ENCODE measurements around the gene ECE1.
"Not testable (repeated sequence)": the region's sequence is repeated elsewhere in the genome, so short reads cannot be mapped to it uniquely, and the experiment has no call there.

Gene ECE1

DNA sequence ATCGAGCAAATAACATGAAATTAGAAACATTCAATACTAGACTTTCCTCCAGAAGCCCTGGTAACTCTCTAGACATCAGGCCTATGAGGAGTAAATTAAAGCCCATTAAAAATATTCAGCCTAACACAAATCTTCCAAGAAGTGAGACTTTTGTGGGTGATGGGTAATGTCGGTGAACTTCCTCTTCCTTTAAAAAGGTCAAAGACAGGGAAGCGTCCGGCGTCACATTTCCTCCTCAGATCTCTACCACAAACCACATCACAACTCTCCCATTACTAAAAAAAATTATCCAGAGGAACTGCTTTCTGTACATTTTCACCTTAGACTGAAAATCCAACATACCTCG, 115.0 kb downstream of the ECE1 start:
- no peak for DNase-seq

DNA sequence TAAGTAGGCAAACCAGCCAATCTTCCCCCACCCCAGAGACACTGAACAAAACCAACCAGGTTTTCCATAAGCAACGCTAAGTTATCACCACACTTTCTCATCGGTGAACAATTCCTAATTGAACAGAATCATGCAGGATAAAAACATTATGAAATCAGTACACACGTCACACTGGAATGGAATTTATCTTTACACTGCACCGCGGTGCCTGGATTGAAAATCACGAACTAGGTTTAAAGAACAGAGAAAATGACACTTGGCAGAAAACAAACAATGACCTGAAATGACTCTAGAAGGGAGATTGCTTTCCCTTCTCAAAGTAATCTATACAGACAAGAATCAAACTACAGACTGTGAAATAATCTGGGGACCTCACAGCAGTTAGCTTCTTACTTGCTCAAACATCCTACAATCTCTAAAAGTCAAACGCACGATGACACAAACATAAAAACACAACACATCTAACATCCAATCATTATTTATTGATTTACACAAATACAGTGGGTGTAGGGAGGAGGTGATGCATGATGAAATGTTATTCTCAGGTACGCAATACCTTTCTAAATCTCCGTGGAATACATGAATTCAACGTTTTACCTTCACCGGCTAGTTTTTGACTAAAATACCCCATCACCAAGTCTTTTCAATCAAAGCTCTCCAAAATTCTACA, 115.5 kb downstream of the ECE1 start:
- DNase-seq: no peak

DNA sequence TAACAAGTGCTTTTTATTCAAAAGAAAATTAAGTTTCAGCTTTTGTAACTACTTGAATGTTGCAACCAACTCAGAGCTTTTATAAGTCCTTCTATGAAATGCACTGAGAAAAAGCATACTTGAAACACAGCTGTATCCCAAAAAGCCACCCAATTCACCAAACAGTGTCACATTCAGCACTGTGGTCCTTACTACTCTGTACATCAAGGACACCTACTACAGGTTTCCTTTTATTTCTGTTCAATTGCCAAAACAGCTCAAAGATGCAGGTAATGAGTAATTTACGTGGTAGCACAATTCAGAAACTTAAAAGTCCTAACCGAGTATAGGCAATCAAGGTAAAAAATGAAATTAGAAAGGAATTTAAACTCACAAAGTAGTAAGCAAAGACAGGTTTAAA, 116.0 kb downstream of the ECE1 start:
- DNase-seq: no peak

DNA sequence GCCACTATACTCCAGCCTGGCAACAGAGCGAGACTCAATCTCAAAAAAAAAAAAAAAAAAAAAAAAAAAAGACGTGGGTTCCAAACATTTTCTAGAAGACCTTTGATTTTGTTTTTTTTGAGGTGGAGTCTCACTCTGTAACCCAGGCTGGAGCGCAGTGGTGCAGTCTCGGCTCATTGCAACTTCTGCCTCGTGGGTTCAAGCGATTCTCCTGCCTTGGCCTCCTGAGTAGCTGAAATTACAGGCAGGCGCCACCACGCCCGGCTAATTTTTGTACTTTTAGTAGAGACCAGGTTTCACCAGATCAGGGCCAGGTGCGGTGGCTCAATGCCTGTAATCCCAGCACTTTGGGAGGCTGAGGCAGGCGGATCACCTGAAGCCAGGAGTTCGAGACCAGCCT, 117.2 kb downstream of the ECE1 start:
- DNase-seq: not testable (repeated sequence)

DNA sequence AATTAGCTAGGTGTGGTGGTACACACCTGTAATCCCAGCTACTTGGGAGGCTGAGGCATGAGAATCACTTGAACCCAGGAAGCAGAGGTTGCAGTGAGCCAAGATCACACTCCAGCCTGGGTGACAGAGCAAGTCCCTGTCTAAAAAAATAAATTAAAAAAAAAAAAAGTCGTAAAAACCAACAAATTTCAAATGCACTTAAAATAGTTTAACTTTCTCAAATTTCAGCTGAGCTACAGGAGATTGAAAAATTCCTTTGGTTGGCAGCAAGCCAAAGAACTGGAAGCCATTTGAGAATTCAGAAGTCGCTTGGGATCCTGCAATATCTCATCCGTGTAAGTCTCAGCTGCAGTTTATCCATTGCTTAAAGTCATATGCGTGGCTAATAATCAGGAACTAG, 119.4 kb downstream of the ECE1 start:
- not testable (repeated sequence) for DNase-seq

DNA sequence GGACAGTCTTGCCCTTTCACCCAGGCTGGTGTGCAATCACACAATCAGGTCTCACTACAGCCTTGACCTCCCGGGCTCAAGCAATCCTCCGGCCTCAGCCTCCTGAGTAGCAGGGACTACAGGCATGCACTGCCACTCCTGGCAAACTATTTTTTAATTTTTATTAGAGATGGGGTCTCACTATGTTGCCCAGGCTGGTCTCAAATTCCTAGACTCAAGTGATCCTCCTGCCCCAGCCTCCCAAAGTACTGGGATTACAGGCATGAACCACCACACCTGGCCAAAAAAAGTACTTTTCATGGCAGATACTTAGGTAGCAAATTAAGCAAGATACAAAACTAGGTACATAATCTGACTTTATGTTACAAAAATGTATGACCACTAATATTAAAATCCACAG, 121.8 kb downstream of the ECE1 start:
- DNase-seq: no peak
